ENCODE results near the gene ATP13A2. TPM values are rescaled to one million over a fixed set of nuclear protein-coding genes. Genes with fewer than 3 reads are reported as not detected.

ATP13A2 gene
- total RNA-seq (100 to 1,000 TPM in 1 of 2 donors, 10 to 100 TPM in 1; 62.1 to 121 TPM), polyA plus RNA-seq (ENCODE audit: insufficient read length in 2 of 2) (100 to 1,000 TPM; 252 to 308 TPM)
- long read RNA-seq, donor 1, partial matches to known transcripts = 114 of 118 reads
- long read RNA-seq, donor 1, other reads (novel, unspliced or antisense) = 0 of 118 reads
- long read RNA-seq, donor 2, partial matches to known transcripts = 9 of 10 reads
- long read RNA-seq, donor 2, other reads (novel, unspliced or antisense) = 0 of 10 reads
- long read RNA-seq, donor 3, partial matches to known transcripts = 10 of 11 reads
- long read RNA-seq, donor 3, other reads (novel, unspliced or antisense) = 0 of 11 reads
- long read RNA-seq, donor 4, partial matches to known transcripts = 6 of 6 reads
- long read RNA-seq, donor 4, other reads (novel, unspliced or antisense) = 0 of 6 reads

DNA sequence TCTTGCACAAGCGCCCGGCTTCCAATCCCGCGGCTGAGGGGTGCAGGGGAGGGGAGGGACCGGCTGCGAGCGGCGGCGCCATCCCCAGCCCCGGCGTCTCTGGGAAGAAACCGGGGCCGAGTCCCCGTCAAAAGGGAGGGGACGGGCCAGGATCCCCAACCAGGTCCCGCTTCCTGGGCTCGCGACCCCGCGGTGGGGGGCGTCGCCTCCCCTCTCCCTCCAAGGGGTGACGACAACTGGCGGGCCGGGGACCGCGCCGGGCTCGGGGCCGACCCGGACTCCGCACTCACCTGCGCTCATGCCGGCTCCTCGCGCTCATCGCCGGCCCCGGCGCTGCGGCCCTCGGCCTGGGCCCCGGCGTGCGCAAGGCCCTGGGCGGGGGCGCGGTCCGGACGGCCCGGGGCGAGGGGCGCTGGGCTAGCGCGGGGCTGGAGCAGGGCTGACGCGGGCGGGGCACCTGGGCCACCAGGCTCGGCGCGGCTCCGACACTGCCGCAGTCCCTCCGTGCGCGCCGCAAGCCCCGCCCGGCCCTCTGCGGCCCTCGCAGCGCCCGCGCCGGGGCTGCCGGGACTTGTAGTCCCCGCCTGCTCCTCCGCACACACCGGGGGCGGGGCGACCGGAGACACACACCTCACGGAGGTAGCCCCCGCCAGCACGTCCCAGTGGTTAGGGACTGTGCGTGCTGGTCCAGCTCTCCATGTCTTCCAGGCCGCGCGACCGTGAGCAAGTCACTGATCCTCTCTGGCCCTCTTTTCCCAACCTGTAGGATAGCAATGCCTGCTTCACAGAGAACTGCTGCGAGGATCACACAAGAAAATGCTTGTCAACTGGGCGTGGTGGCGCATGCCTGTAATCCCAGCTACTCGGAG, at the start of gene ATP13A2:
TSS of gene ATP13A2 (minus strand) at position 490 of the 869 bp plus-strand sequence. CDS start at position 300, 190 bp downstream.
- WGBS (ENCODE audit: insufficient coverage) = under 1% methylated on average over 94 of the region's 94 CpGs
- no peaks in the 10 kb centered on the region for H3K27me3 ChIP-seq (ENCODE audit: control insufficient read depth, insufficient read depth, low read length)
- H3K9me3 ChIP-seq (ENCODE audit: control insufficient read depth, insufficient read depth, low read length) = no peaks in the 10 kb centered on the region
- H3K27ac ChIP-seq (ENCODE audit: low read depth, low read length) = no peak within 1 kb of the TSS
- H3K4me1 ChIP-seq (ENCODE audit: control insufficient read depth, insufficient read depth, low read length) = peaks cover 40% of the 10 kb centered on the region
- peak within 1 kb of the TSS; percentile 69 for H3K4me3 ChIP-seq (ENCODE audit: low read depth, low read length)
- H3K36me3 ChIP-seq (ENCODE audit: control insufficient read depth, insufficient read depth, low read length) = peaks cover 16% of the 10 kb centered on the region
- peak; percentile 57 to 97 (median 76) for DNase-seq (ENCODE audit: low read depth in 4 of 6, low spot score in 6 of 6)

- no peak for DNase-seq (ENCODE audit: low read depth in 4 of 6, low spot score in 6 of 6)
- Histone ChIP-seq H3K27ac (ENCODE audit: low read depth, low read length) (no peak overlapping the region), H3K27me3 (ENCODE audit: control insufficient read depth, insufficient read depth, low read length) (no peaks in the 10 kb centered on the region), H3K36me3 (ENCODE audit: control insufficient read depth, insufficient read depth, low read length) (no peaks in the 10 kb centered on the region), H3K4me3 (ENCODE audit: low read depth, low read length) (no peak overlapping the region), H3K9me3 (ENCODE audit: control insufficient read depth, insufficient read depth, low read length) (no peaks in the 10 kb centered on the region), H3K4me1 (ENCODE audit: control insufficient read depth, insufficient read depth, low read length) (peaks cover 26% of the 10 kb centered on the region)
- WGBS (ENCODE audit: insufficient coverage) = 81% methylated on average over 2 of the region's 3 CpGs
Measured at GRCh38 chr1:17061486-17061885, 49.8 kb upstream of the ATP13A2 start.

- Histone ChIP-seq H3K9me3 (ENCODE audit: control insufficient read depth, insufficient read depth, low read length) (no peaks in the 10 kb centered on the region), H3K4me3 (ENCODE audit: low read depth, low read length) (no peak overlapping the region), H3K27ac (ENCODE audit: low read depth, low read length) (no peak overlapping the region), H3K36me3 (ENCODE audit: control insufficient read depth, insufficient read depth, low read length) (no peaks in the 10 kb centered on the region), H3K27me3 (ENCODE audit: control insufficient read depth, insufficient read depth, low read length) (no peaks in the 10 kb centered on the region), H3K4me1 (ENCODE audit: control insufficient read depth, insufficient read depth, low read length) (peaks cover 26% of the 10 kb centered on the region)
- 6% methylated on average over 7 of the region's 11 CpGs for WGBS (ENCODE audit: insufficient coverage)
- DNase-seq (ENCODE audit: low read depth in 4 of 6, low spot score in 6 of 6) = peak in 3 of 6 donors; percentile 21 to 90 (median 78)
Measured at GRCh38 chr1:17060306-17060749, 48.6 kb upstream of the ATP13A2 start.

DNA sequence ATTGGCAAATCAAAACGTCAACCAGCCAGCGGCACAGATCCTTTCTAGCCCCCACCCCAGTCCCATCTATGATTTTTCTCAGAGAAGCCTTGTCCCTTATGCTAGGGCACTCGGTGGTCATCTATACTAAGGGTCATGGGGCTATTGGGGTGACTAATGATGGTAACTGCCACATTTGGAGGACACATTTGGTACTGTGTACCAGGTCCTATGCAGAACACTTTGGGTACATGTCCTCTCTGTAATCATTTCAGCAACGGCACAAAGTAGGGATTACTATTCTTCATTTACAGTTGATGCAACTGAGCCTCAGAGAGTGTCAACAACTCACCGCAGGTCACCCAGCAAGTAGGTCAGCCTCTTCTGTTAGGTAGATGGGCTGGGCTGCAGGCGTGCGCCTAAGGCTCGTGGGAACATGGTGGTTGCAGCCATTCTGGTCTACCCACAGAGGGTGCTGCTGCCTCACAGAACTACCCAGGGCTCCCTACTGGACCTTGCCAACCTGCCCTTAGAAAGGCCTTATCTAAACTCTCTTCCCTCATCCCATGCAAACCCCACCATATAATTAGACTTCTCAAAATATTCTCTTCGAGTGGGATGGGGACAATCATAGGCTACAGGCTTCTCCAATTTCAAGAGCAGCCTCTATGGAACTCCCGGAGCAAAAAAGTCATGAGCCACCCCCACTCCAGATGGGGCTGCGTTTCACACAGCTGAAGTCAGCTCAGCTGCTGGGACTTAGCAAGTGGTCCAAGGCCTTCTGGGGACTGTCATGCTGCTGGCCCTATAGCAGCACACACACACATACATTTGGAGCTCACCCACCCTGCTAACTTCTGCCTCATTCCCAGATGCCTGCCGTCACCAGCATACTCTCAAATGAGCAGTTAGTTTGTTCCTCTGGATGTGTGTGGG, 47.9 kb upstream of the ATP13A2 start:
- Histone ChIP-seq H3K27ac (ENCODE audit: low read depth, low read length) (no peak overlapping the region), H3K27me3 (ENCODE audit: control insufficient read depth, insufficient read depth, low read length) (no peaks in the 10 kb centered on the region), H3K9me3 (ENCODE audit: control insufficient read depth, insufficient read depth, low read length) (no peaks in the 10 kb centered on the region), H3K36me3 (ENCODE audit: control insufficient read depth, insufficient read depth, low read length) (no peaks in the 10 kb centered on the region), H3K4me1 (ENCODE audit: control insufficient read depth, insufficient read depth, low read length) (peaks cover 29% of the 10 kb centered on the region), H3K4me3 (ENCODE audit: low read depth, low read length) (no peak overlapping the region)
- 17% methylated on average over 9 of the region's 12 CpGs for WGBS (ENCODE audit: insufficient coverage)
- peak in 4 of 6 donors; percentile 44 to 93 (median 76) for DNase-seq (ENCODE audit: low read depth in 4 of 6, low spot score in 6 of 6)

- Histone ChIP-seq H3K27me3 (ENCODE audit: control insufficient read depth, insufficient read depth, low read length) (no peaks in the 10 kb centered on the region), H3K27ac (ENCODE audit: low read depth, low read length) (no peak overlapping the region), H3K4me1 (ENCODE audit: control insufficient read depth, insufficient read depth, low read length) (peaks cover 23% of the 10 kb centered on the region), H3K9me3 (ENCODE audit: control insufficient read depth, insufficient read depth, low read length) (no peaks in the 10 kb centered on the region), H3K4me3 (ENCODE audit: low read depth, low read length) (no peak overlapping the region), H3K36me3 (ENCODE audit: control insufficient read depth, insufficient read depth, low read length) (no peaks in the 10 kb centered on the region)
- DNase-seq (ENCODE audit: low read depth in 4 of 6, low spot score in 6 of 6) = no peak
- WGBS (ENCODE audit: insufficient coverage) = 88% methylated on average over 4 of the region's 4 CpGs
Measured at GRCh38 chr1:17056551-17056950, 44.8 kb upstream of the ATP13A2 start.

- DNase-seq (ENCODE audit: low read depth in 4 of 6, low spot score in 6 of 6) = no peak
- no peak overlapping the region for H3K4me3 ChIP-seq (ENCODE audit: low read depth, low read length)
- 80% methylated on average over 4 of the region's 7 CpGs for WGBS (ENCODE audit: insufficient coverage)
- H3K36me3 ChIP-seq (ENCODE audit: control insufficient read depth, insufficient read depth, low read length) = no peaks in the 10 kb centered on the region
- no peak overlapping the region for H3K27ac ChIP-seq (ENCODE audit: low read depth, low read length)
- H3K27me3 ChIP-seq (ENCODE audit: control insufficient read depth, insufficient read depth, low read length) = no peaks in the 10 kb centered on the region
- no peaks in the 10 kb centered on the region for H3K9me3 ChIP-seq (ENCODE audit: control insufficient read depth, insufficient read depth, low read length)
- H3K4me1 ChIP-seq (ENCODE audit: control insufficient read depth, insufficient read depth, low read length) = peaks cover 18% of the 10 kb centered on the region
Measured at GRCh38 chr1:17055801-17056200, 44.1 kb upstream of the ATP13A2 start.

GRCh38 chr1:17053685-17054410, 42.1 kb upstream of the ATP13A2 start, which contains the start of gene SDHB:
SDHB (minus strand) TSS chr1:17054032; CDS start chr1:17054019, 13 bp downstream.
- Histone ChIP-seq H3K9me3 (ENCODE audit: control insufficient read depth, insufficient read depth, low read length) (no peaks in the 10 kb centered on the region), H3K36me3 (ENCODE audit: control insufficient read depth, insufficient read depth, low read length) (peaks cover 15% of the 10 kb centered on the region), H3K4me3 (ENCODE audit: low read depth, low read length) (peak within 1 kb of the TSS; percentile 86), H3K27me3 (ENCODE audit: control insufficient read depth, insufficient read depth, low read length) (no peaks in the 10 kb centered on the region), H3K4me1 (ENCODE audit: control insufficient read depth, insufficient read depth, low read length) (peaks cover 8% of the 10 kb centered on the region), H3K27ac (ENCODE audit: low read depth, low read length) (peak within 1 kb of the TSS; percentile 83)
- under 1% methylated on average over 39 of the region's 44 CpGs for WGBS (ENCODE audit: insufficient coverage)
- DNase-seq (ENCODE audit: low read depth in 4 of 6, low spot score in 6 of 6) = peak; percentile 92 to 100 (median 98)

GRCh38 chr1:17053086-17053684, 41.5 kb upstream of the ATP13A2 start:
- Histone ChIP-seq H3K4me3 (ENCODE audit: low read depth, low read length) (peak overlapping the region; percentile 86), H3K36me3 (ENCODE audit: control insufficient read depth, insufficient read depth, low read length) (peaks cover 16% of the 10 kb centered on the region), H3K4me1 (ENCODE audit: control insufficient read depth, insufficient read depth, low read length) (peaks cover 8% of the 10 kb centered on the region), H3K27ac (ENCODE audit: low read depth, low read length) (peak overlapping the region; percentile 83), H3K9me3 (ENCODE audit: control insufficient read depth, insufficient read depth, low read length) (no peaks in the 10 kb centered on the region), H3K27me3 (ENCODE audit: control insufficient read depth, insufficient read depth, low read length) (no peaks in the 10 kb centered on the region)
- no peak for DNase-seq (ENCODE audit: low read depth in 4 of 6, low spot score in 6 of 6)
- 0% methylated on average over 5 of the region's 12 CpGs for WGBS (ENCODE audit: insufficient coverage)

All from spinal cord (tissue), 10 donors.